Activated CD4-positive, alpha-beta T cell treated with anti-CD3 and anti-CD28 coated beads, Interleukin-10, Interleukin-2, amounts not matched to agents 100 ng/mL and 50 ng/mL, durations not matched to agents 16 hours and 8 hours (primary cell): ENCODE results near the gene RYR2.

Experiments used
- DNase-seq: peaks from one replicate; pipeline ENCODE4 v3.0.0-alpha.2; 2020

The RYR2 gene

DNA sequence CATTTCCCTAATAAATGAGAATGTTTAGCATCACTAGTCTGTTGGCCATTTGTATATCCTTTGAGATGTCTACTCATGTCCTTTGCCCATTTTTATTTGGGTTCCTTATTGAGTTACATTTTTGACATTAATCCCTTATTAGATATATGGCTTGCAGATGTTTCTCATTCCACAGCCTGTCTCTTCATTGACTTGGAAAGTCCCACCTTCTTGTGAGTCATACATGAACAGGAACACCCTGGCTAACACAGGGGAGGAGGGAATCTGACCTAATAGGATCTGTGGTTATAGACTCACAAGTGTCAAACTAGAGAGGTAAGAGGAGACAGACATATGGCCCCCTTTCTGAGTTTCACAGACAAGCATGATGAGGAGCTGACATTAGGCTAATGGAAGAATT is 837.2 kb downstream of the RYR2 start:
- no peak for DNase-seq
